Left ventricle myocardium superior (tissue), 1 donor: ENCODE data around the gene ZNF185. TPM values are rescaled to one million over a fixed set of nuclear protein-coding genes. Genes with fewer than 3 reads are reported as not detected.

Experiments
- ATAC-seq: fragments of 200-7000 bp; cut with Tn5 transposase; one replicate; pipeline ENCODE4 v1.9.1; 2020; ENCODE audit warnings: mild to moderate bottlenecking, moderate library complexity
- DNase-seq: peaks from one replicate; pipeline ENCODE4 v3.0.0-alpha.2; 2020
- intact Hi-C: fragments of 100-400 bp; cut with micrococcal nuclease; formaldehyde crosslinking; loops from one replicate; pipeline ENCODE4 v1.11.0; 2022
- total RNA-seq: library from RNA; stranded (reverse); fragmentation: NEBNext Ultra II Directional; extraction: Animal tissue kit (Norgen Biotek cat#: 25700); gene quantifications from one replicate; pipeline ENCODE4 v1.2.1, GENCODE V29; 2021
- donor health status: DM: no; HTN: yes; CAD: no; lungs with severe emphysema.

ZNF185 gene
- total RNA-seq, 1 donor from 2014 or later, result 2.5 TPM

DNA sequence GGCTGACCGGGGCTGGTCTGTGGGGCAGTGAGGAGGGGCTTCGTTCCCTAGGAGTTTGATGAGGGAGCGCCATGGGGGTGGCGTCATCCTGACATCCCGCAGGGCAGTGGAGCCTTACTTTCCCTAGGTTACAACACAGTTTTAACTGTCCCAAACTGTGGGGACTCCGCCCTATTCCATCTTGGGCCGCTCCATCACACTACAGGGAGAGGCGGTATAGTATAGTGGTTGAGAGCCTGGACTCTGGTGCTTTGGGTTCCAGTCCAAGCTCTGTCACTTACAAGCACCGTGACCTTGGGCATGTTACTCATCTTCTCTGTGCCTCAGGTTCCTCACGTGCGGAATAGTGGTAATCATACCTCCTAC lies 44.2 kb downstream of the ZNF185 start:
- ATAC-seq (no peak), DNase-seq (no peak)
- intact Hi-C loops, result no loop called here

DNA sequence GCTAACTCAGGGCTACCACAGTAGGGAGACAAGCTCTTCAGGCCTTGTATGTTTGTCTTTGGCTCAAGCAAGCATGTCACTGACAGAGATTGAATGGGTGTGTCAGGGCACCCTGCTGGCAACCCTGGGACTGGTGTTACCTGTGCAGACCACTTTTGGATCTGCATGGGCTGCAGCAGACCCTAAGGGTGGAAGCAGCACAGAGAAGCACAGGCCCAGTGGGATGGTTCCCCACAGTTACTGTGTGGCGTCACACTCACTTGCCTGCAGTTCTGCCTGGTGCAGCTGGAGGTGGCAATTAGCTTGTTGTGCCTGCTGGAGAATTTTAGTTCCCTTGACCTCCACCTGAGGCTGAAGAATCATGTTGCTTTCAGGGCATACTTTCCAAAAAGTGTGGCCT lies 46.0 kb downstream of the ZNF185 start:
- ATAC-seq, result no peak
- no peak for DNase-seq
- intact Hi-C loops, result no loop called here

DNA sequence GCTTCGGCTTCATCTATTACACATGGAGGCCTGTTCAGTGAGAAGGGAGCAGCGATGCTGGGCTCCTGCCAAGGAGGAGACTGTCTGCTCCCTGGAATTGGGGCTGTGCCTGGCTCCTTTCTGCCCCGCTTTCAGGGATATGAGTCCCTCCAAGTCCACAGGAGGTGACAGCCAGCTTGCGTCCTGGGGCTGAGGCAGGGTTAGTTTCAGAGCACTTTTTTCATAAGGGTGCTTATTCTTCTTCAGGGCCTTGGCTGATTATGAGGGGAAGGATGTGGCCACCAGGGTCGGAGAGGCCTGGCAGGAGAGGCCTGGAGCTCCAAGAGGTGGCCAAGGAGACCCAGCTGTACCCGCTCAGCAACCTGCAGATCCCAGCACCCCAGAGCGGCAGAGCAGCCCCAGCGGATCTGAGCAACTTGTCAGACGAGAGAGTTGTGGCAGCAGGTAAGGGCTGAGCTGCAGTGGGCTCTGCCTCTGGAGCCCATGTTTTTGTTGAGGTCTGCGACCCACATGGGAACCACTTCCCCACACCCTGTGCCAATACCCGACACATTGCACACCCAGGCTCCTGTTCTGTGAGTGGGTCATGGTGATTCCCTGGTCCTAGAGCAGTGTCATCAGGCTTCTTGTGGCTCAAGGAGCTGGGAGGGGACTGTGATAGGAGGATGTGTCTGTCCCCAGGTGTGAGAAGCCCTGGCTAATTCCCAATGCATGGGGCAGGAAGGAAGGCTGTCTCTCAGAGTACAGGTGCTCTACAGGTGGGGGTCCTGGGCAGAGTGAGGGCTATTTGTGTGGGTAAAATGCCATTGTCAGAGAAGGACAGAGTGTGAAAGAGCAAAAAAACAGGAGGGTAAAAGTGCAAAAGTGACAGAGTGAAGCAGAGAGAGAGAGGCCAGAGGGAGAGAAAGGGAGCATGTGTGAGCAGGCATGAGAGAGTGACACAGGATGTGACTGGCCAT lies 47.4 kb downstream of the ZNF185 start:
- intact Hi-C loops, result no loop called here
- DNase-seq (no peak), ATAC-seq (no peak)

DNA sequence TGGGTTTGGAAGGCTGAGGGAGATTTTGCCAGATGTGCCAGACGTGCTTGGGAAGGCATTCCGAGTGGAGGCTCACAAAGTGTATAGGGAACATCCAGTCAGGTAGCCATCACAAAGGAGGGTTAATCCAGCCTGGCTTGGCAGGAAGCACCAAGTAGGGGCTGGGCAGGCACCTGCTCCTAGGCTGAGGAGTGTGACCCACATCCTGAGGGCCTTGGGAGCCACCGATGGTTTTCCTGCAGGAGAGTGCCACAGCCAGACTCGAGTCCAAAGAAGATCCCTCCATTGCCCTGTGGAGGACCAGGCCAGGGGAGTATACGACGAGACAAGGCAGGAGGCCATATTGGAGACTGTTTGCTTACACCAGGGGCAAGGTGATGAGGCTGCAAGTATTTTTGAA lies 48.8 kb downstream of the ZNF185 start:
- ATAC-seq (no peak), DNase-seq (no peak)
- intact Hi-C loops, result no loop called here

Other genes starting within 250 kb of the ZNF185 start
- gene MAGEA3, start 199.3 kb upstream of the ZNF185 start, total RNA-seq, result not detected
- not detected for gene CSAG2, start 188.8 kb upstream of the ZNF185 start, total RNA-seq
- gene MAGEA2B, start 183.4 kb upstream of the ZNF185 start, total RNA-seq, result not detected
- not detected for gene CSAG1, start 164.3 kb upstream of the ZNF185 start, total RNA-seq
- gene MAGEA12, start 164.3 kb upstream of the ZNF185 start, total RNA-seq, result not detected
- gene MAGEA2, start 144.2 kb upstream of the ZNF185 start, total RNA-seq, result not detected
- gene CSAG3, start 138.8 kb upstream of the ZNF185 start, total RNA-seq, result not detected
- not detected for gene MAGEA6, start 128.4 kb upstream of the ZNF185 start, total RNA-seq
- 27.9 TPM for gene CETN2, start 67.3 kb upstream of the ZNF185 start, total RNA-seq
- gene NSDHL, start 67.0 kb upstream of the ZNF185 start, total RNA-seq, result 26.7 TPM
- not detected for gene PNMA5, start 96.0 kb downstream of the ZNF185 start, total RNA-seq
- 1.8 TPM for gene PNMA3, start 158.4 kb downstream of the ZNF185 start, total RNA-seq
- 1.9 TPM for gene PNMA6A, start 174.4 kb downstream of the ZNF185 start, total RNA-seq